Epithelial cell of esophagus (primary cell): ENCODE results near the gene UACA.
"Not testable (repeated sequence)": the region's sequence is repeated elsewhere in the genome, so short reads cannot be mapped to it uniquely, and the experiment has no call there.

Experiments used
- DNase-seq: peaks from one replicate; pipeline ENCODE4 v3.0.0; 2010; ENCODE audit warnings: low read depth
- H3K4me3 ChIP-seq: 2 replicates; pipeline ENCODE4 v1.5.1; 2011; ENCODE audit warnings: mild to moderate bottlenecking, low read length, control low read depth
- TF ChIP-seq, protein P1 (sequence below): IDR thresholded peaks from 2 replicates; pipeline ENCODE4 v1.5.1; 2011; ENCODE audit warnings: low read depth, mild to moderate bottlenecking, low read length, control low read depth, inconsistent platforms; ENCODE audit not compliant: insufficient read depth; ENCODE audit errors: missing control alignments

UACA gene

DNA sequence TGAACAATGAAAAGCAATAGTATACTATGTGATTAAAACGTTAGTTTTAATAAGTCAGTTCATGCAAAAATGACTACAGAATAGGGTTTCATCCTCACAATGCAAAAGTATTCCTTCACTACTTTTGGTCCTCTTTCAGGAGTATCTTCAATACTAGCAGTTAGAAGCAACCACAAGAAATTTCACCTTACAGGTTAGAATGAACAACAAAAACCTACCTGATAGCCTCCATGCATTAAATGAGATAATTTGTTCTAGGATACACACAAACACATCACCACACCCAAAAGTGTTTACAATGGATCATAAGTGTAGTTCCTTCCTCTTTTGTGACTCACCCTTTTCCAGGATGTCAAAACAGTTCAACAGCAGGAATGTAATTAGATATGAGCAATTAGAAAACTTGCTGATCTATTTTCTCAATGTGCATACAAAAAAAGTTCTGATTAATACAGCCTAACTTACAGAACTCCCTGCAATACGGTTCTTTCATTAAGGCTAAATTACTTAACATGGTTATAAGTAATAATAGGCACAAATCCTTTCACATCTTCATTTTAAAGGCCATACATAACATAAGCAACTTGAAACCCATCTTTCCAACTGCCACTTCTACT lies 21.6 kb downstream of the UACA start:
- TF ChIP-seq, protein P1, sequence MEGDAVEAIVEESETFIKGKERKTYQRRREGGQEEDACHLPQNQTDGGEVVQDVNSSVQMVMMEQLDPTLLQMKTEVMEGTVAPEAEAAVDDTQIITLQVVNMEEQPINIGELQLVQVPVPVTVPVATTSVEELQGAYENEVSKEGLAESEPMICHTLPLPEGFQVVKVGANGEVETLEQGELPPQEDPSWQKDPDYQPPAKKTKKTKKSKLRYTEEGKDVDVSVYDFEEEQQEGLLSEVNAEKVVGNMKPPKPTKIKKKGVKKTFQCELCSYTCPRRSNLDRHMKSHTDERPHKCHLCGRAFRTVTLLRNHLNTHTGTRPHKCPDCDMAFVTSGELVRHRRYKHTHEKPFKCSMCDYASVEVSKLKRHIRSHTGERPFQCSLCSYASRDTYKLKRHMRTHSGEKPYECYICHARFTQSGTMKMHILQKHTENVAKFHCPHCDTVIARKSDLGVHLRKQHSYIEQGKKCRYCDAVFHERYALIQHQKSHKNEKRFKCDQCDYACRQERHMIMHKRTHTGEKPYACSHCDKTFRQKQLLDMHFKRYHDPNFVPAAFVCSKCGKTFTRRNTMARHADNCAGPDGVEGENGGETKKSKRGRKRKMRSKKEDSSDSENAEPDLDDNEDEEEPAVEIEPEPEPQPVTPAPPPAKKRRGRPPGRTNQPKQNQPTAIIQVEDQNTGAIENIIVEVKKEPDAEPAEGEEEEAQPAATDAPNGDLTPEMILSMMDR: no peak
- peak; percentile 90 for DNase-seq
- H3K4me3 ChIP-seq: no peak overlapping the region

DNA sequence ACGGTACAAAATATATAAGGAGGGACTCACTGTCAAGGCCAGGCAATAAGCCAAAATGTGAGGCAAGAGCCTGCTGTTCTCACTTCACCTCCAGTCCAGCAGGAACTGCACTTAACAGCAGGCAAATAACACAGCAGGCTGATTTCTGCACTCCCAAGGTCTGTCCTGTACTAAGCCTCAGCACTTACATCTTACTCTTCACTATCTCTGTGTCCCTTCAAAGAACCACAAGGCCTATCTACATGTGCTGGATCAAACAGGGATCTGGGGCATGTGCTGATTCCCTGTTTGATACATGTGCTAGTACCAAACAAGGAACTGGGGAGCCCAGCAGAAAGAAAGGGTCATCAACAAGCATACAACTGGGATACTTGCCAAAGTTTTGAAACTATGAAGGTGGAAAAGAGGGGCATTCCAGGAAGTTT lies 22.2 kb downstream of the UACA start:
- no peak overlapping the region for H3K4me3 ChIP-seq
- DNase-seq: peak; percentile 88
- TF ChIP-seq, protein P1: no peak

DNA sequence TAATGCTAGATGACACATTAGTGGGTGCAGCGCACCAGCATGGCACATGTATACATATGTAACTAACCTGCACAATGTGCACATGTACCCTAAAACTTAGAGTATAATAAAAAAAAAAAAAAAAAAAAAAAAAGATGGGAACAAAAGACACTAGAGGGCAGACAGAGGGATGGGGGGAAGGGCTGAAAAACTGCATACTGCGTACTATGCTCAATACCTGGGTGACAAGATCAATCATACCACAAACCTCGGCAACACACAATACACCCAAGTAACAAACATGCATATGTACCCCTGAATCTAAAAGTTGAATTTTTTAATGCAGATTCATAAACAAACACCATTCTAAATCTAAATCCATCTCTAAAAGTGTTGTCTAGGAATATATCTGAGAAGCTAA lies 28.3 kb downstream of the UACA start:
- not testable (repeated sequence) for DNase-seq, H3K4me3 ChIP-seq

DNA sequence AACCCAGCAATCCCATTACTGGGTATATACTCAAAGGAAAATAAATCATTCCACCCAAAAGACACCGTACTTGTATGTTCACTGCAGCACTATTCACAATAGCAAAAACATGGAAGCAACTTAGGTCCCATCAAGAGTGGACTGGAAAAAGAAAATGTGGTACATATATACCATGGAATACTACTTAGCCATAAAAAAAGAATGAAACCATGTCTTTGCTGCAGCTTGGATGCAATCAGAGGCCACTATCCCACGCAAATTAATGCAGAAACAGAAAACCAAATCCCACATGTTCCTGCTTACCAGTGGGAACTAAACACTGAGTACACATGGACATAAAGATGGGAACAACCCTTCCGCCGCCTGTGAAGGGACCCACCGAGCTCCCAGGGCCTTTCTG lies 34.2 kb downstream of the UACA start:
- TF ChIP-seq, protein P1: no peak
- DNase-seq: no peak
- H3K4me3 ChIP-seq: no peak overlapping the region

DNA sequence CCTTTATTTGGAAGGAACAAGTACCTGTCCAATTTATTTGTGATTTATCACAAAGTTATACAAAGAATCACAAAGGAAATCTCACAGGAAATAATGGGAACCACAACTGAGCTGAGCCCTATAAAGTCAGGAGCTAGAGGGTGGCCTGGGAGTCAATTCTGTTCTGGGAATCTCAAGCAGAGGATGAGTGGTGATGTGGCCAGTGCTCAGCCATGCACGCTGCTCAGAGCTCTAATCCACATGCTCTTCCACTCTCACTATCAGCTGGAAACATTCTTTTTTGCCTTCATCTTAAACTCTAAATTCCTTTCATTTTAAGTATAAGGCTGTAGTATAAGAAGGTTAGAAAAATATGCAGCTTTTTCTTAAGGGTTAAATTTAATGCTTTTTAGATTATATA lies 36.6 kb downstream of the UACA start:
- no peak for DNase-seq
- no peak overlapping the region for H3K4me3 ChIP-seq
- TF ChIP-seq, protein P1: no peak

DNA sequence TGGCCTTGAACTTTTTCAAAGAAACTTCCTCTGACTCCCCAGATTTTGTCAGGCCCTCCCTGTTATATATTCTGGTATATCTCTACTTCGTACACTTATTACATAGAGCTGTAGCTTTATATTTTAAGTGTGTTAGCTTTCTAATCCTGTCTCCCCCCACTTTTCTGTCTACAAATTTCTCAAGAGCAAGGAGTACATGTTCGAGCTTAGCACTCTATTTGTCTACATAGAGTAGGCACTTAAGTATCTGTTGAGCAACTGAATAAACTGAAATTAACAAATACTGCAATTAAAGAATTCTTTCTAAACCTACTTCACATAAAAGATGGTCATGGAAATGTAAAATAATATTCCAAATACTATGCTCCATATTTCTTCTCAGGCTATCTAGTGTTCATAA lies 39.4 kb downstream of the UACA start:
- no peak for DNase-seq
- H3K4me3 ChIP-seq: no peak overlapping the region
- TF ChIP-seq, protein P1: no peak

DNA sequence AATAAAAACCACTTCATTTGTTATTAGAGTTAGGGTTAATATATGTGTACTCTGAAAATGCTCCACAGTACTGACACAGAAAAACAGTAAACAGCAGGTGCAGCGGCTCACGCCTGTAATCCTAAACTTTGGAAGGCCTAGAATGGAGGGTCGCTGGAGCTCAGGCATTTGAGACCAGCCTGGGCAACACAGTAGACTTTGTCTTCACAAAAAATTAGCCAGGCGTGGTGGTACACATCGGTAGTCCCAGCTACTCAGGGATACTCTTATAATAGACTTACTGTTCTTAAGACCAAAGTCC lies 40.3 kb downstream of the UACA start:
- TF ChIP-seq, protein P1: no peak
- no peak overlapping the region for H3K4me3 ChIP-seq
- no peak for DNase-seq
